ENCODE data around the gene ADCY1. TPM values are rescaled to one million over a fixed set of nuclear protein-coding genes. Genes with fewer than 3 reads are reported as not detected.
A peak's percentile ranks its signal among the peaks of the same experiment; 100 is the strongest.
"Not testable (repeated sequence)": the region's sequence is repeated elsewhere in the genome, so short reads cannot be mapped to it uniquely, and the experiment has no call there.

ADCY1 gene
- total RNA-seq, 1 donor from 2014 or later = 2.9 TPM

DNA sequence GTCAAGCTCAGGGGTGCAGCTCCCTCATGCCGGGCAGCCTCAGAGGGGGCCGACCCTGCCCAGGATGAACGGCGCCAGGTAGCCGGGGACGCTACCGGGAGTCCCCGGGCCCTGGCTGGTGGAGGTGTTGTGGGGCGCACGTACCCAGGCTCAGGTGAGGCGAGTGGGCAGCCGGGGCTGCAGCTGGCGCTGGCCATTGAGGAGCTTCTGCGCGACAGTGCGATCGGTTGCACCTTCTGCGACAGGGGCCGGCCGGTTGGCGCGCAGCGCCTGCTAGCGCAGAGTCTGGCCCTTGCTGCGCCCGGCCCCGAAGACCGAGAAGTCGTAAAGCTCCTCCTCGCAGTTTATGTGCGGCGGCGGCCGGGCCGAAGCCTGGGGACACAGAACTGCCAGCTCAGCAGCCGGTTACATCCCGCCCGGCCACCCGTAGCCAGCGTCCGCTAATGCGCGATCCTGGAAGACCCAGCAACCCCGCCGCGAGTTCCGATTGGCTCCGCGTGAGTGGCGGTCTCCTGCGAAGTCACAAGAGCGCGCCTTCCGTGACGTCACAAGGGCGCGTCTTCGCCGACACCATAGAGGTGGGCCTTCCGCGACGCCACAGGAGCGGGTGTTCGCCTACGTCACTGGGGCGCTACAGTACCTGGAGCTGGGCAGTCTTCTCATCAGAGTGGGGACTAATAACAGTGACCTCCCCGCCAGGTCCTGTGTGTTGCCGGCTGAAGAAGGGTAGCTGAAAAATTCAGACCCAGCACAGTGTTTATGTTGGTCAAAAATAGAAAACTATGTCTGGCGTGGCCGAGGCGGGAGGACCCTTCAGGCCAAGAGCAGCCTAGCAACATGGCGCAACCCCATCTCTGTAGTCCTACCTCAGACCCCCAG lies 194.6 kb downstream of the ADCY1 start:
- intact Hi-C loops (cut with DNase I) = not testable (repeated sequence)
- peak; percentile 98 for DNase-seq (ENCODE audit: low spot score)

DNA sequence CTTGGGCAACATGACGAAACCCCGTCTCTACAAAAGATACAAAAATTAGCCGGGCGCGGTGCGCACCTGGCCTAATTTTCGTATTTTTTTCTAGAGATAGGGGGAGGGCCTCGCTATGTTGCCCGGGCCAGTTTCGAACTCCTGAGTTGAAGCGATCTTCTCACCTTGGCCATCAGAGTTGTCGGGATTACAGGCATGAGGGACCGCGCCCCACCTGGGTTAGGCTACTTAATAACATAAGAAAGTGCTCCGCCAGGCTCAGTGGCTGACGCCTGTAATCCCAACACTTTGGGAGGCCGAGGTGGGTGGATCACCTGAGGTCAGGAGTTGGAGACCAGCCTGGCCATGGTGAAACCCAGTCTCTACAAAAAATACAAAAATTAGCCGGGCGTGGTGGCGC lies 195.5 kb downstream of the ADCY1 start:
- intact Hi-C loops (cut with DNase I); DNase-seq (ENCODE audit: low spot score): not testable (repeated sequence)
